Erythroblast (primary cell): ENCODE measurements around the gene AFF3.

Experiments
- DNase-seq, 2 experiments: peaks; one replicate each; lab custom pipeline; 2025; lab: John Stamatoyannopoulos, UW
- GATA1 ChIP-seq: IDR thresholded peaks from 2 replicates; pipeline ENCODE4 v1.6.1; 2011; ENCODE audit warnings: low read depth, mild to moderate bottlenecking, control low read depth, low read length, moderate library complexity
- POLR2A ChIP-seq: IDR thresholded peaks from 2 replicates; pipeline ENCODE4 v1.6.1; 2011; ENCODE audit warnings: mild to moderate bottlenecking, low read length

The AFF3 gene

GRCh38 chr2:99709229-99709628, 433.2 kb downstream of the AFF3 start:
- TF ChIP-seq GATA1 (no peak), POLR2A (no peak)
- no peak for DNase-seq

GRCh38 chr2:99708231-99708630, 434.2 kb downstream of the AFF3 start:
- no peak for DNase-seq
- no peak for TF ChIP-seq POLR2A
- TF ChIP-seq GATA1 = no peak

GRCh38 chr2:99707592-99707991, 434.8 kb downstream of the AFF3 start:
- no peak for DNase-seq
- TF ChIP-seq GATA1 (no peak), POLR2A (no peak)

GRCh38 chr2:99706735-99707134, 435.7 kb downstream of the AFF3 start:
- no peak for DNase-seq
- TF ChIP-seq GATA1 (no peak), POLR2A (no peak)

GRCh38 chr2:99701503-99701902, 440.9 kb downstream of the AFF3 start:
- DNase-seq = no peak
- TF ChIP-seq POLR2A (no peak), GATA1 (no peak)

GRCh38 chr2:99700482-99701398, 441.6 kb downstream of the AFF3 start:
- no peak for DNase-seq

GRCh38 chr2:99698896-99699295, 443.5 kb downstream of the AFF3 start:
- no peak for DNase-seq
- TF ChIP-seq GATA1 (no peak), POLR2A (no peak)

More at GRCh38 chr2:99700482-99701398, 441.6 kb downstream of the AFF3 start:
- TF ChIP-seq POLR2A (no peak), GATA1 (no peak)

GRCh38 chr2:99697811-99698568, 444.4 kb downstream of the AFF3 start:
- DNase-seq = no peak
- TF ChIP-seq POLR2A = no peak
- TF ChIP-seq GATA1 = no peak

GRCh38 chr2:99695944-99696253, 446.5 kb downstream of the AFF3 start:
- DNase-seq = no peak
- TF ChIP-seq POLR2A (no peak), GATA1 (no peak)

GRCh38 chr2:99695130-99695943, 447.1 kb downstream of the AFF3 start:
- no peak for DNase-seq
- TF ChIP-seq GATA1 = no peak
- TF ChIP-seq POLR2A = no peak

- TF ChIP-seq GATA1 = no peak
- TF ChIP-seq POLR2A = no peak
- DNase-seq = no peak
Observed at GRCh38 chr2:99694331-99694730, 448.1 kb downstream of the AFF3 start.

GRCh38 chr2:99692785-99693184, 449.6 kb downstream of the AFF3 start:
- no peak for TF ChIP-seq GATA1
- no peak for TF ChIP-seq POLR2A
- DNase-seq = no peak

GRCh38 chr2:99691926-99692325, 450.5 kb downstream of the AFF3 start:
- DNase-seq = no peak
- TF ChIP-seq POLR2A (no peak), GATA1 (no peak)
